Endothelial cell of hepatic sinusoid (primary cell): ENCODE results near the gene GSTO2.

Experiments
- in situ Hi-C: cut with HindIII; loops from 2 replicates; pipeline ENCODE4 v1.10.0; 2017; ENCODE audit warnings: low sequenced_read_pairs

Gene GSTO2

GRCh38 chr10:104324221-104324686, 55.3 kb downstream of the GSTO2 start:
- in situ Hi-C loops = no loop called here

GRCh38 chr10:104324931-104325330, 55.9 kb downstream of the GSTO2 start:
- in situ Hi-C loops = no loop called here

DNA sequence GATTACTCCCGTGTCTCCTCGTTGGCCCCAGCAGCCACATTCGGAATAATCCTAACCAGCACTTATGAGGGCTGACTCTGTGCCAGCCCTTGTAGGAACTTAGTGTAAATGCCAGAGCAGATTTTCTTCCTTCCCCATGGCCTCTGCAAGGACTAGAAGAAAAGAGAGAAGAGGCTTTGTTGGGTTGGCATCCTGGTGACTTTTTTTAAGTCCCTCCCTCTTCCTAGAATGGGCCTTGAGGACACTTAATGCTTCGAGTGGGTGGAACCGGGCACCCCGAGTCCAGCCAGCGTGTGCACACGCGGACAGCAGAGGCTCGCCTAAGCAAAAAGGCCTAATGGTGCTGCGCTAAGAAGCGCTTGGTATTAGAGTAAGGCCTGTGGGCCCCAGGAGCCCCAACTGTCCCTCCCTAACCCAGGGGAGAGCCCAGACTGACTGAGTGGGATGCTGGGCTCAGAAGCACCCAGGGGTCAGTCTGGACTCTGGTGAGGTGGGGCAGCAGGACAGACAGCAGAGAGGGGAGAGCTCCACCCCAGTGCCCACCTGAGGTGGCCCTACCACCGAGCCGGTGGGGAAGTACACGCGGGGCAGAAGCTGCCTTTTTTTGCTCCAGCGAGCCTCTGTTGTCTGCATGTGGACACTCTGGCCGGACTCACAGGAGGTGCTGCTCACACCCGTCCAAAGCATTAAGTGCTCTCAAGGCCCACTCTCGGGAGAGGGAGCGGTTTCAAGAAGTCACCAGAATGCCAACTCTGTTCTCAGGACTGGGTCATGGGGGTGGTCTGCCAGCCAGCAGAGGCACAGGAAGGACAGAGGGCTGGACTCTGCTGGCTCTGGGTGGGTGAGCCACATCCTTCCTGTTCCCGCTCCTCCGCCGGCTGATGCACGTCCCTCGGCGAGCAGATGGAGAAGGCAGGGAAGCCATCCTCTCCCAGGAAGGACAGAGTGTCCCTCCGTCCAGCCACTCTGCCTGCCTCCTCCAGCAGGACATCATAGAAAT, 56.8 kb downstream of the GSTO2 start:
- in situ Hi-C loops = no loop called here

DNA sequence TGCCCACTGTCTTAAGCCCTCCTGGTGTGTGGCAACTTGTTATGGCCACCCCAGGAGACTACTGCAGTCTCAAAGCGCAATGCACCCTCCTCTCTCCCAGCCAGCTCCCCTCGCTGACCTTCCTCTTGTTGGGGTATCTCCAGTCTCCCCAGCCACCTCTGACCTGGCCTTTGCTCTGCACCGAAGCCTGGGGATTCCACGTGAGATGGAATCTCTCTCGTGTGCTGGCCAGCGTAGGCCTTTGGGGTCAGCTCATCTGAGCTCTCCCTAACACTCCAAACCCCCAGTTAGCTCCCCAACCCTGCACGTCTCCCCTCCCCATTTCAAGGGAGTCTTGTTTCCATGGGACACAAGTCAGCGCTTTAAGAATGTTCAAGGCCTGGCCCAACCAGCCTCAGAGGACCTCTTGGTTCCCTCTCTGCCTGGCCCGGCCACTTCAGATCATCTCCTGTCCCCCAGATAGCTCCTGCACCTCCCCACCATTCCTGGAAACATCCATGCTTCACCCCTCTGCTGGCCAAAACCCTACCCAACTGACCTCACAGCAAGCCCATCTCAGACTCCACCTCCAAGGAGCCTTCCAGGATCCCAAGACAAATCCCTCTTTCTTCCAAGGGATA, 58.1 kb downstream of the GSTO2 start:
- in situ Hi-C loops = no loop called here

GRCh38 chr10:104327745-104328645, 59.0 kb downstream of the GSTO2 start:
- in situ Hi-C loops = no loop called here

GRCh38 chr10:104328646-104328895, 59.6 kb downstream of the GSTO2 start:
- in situ Hi-C loops = no loop called here

- in situ Hi-C loops = no loop called here
These were observed 60.1 kb downstream of the GSTO2 start for GRCh38 chr10:104328896-104329710.

DNA sequence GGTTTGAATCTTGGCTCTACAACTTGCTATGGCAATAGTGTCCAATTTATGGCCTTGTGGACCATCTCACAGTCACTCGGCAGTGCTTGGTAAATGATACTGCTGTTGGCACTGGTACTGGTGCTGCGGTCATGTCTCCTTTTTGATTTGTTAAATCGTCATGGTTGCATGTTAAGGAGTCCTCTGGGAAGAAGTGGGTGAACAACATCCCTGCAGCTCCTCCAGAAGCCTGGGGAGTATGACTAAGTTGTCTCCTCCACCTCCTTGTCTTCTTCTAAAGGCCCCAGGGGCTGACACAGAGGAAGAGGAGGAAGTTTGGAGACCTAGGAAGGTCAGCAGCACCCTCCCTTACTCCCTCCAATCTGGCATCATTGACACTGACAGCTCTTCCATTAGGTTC, 60.8 kb downstream of the GSTO2 start:
- in situ Hi-C loops = loop anchor here (10.0 kb wide), 1 partner anchor 435 kb away; no protein-coding TSS in a partner anchor

DNA sequence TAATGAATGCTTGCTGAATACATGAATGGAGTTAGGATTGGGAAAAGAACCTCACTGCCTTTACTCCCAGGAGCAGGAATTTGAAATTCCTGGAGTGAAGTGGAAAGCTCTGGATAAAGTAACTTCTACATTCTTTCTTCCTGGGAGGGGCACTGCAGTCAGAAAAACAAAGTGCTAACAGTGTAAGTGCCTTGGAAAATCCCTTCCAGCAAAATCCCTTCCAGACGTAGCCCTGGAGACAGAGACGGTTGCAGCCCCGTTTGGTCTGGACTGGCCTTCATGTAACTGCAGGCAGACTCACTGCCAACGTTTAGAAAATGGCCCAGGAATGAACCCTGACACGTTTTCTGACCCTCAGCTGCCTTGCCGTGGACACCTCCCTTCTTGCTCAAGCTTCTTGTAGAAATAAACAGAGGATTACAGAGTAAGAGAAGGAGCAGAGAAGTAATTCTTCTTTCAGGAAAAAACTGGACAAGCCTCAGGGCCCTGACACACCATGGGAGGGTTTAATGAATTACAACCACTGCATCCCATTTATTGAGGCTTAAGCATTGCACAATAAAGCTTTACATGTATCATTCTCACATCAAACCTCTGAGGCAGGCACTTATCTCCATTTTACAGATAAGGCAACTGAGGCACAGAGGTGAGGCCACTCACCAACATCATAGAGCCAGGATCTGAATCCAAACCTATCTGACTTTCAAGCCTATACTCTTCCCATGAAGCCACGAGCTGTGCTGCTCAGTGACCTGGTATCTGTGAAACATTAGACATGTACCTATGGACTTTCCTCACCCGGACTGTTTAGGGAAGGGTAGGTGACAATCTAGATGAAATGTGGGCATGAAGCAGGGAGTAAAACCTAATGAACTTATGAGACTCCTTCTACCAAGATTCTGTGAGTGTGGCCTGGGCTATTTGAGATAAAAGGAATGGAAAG, 61.5 kb downstream of the GSTO2 start:
- in situ Hi-C loops = loop anchor here (10.0 kb wide), 1 partner anchor 436 kb away; no protein-coding TSS in a partner anchor

- in situ Hi-C loops = loop anchor here (10.0 kb wide), 1 partner anchor 437 kb away; no protein-coding TSS in a partner anchor
These were observed 62.3 kb downstream of the GSTO2 start for GRCh38 chr10:104331208-104331838.

- in situ Hi-C loops = loop anchor here (10.0 kb wide), 1 partner anchor 438 kb away; no protein-coding TSS in a partner anchor
These were observed 63.5 kb downstream of the GSTO2 start for GRCh38 chr10:104332243-104333031.

DNA sequence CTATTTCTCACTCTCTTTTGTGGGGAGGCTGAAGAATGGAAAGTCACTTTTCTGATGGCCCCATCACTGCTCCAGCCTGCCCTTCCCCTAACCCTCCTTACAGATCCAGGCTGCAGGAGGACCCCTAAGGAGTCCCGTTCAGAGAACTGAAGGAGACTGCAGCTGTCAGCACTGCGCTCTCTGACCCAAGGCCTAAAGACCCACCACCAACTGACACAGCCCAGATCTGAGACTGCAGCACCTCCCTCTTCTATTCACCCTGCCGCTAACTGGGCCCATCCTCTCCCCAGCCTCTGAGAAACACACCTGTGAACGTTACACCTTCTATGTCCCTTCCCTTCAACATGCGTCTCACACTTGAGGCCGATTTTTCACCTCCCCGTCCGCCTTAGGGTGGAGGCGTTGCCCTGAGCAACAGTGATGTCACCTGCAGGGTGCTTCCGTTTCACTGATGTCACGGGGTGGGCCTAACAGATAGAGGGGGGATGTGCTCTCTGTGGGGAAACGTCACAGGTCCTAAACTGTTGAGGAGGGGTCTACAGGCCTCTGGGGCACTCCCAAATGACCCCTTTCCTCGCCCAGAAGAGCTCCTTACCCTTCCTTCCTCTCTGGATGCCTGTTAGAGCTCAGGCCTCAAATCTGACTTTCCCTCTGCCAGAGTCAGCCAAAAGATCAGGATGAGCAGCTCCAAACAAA, 64.2 kb downstream of the GSTO2 start:
- in situ Hi-C loops = loop anchor here (10.0 kb wide), 1 partner anchor 438 kb away; no protein-coding TSS in a partner anchor

- in situ Hi-C loops = loop anchor here (10.0 kb wide), 1 partner anchor 439 kb away; no protein-coding TSS in a partner anchor
These were observed 64.9 kb downstream of the GSTO2 start for GRCh38 chr10:104333728-104334373.

- in situ Hi-C loops = loop anchor here (10.0 kb wide), 1 partner anchor 440 kb away; no protein-coding TSS in a partner anchor
These were observed 65.6 kb downstream of the GSTO2 start for GRCh38 chr10:104334561-104334960.

DNA sequence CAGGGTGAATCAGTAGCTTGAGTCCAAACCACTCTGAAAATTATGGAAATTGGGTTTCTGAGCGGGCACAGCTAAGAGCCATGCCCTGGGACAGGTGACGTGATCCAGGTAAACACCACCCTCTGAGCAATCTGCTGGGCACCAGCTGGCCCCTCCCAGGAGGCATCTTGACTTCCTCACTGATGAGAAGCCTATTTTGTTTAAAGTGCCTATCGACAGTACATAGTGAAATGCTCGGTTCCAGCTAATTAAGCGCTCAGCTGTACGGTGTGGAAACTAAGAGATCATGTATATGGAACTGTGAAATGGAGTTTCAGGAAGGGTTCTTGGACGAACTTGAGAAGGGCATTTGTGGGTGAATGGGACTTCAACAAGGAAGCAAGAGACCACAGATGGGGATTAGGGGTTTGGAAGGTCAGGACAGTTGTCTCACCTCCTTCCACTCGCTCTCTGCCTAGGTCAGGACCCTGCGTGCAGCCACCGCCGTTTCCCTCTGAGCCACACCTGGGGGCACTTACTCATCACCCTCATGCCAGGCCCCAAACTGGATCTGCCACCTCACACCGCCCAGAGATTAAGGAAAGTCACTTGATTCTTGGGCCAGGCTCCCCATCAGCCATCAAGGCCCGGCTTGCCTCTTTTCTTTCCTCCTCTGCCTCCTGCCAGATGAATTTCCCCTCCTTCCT, 66.1 kb downstream of the GSTO2 start:
- in situ Hi-C loops = loop anchor here (10.0 kb wide), 1 partner anchor 440 kb away; no protein-coding TSS in a partner anchor
